ENCODE results near the gene ADI1. TPM values are rescaled to one million over a fixed set of nuclear protein-coding genes. Genes with fewer than 3 reads are reported as not detected.
"Not testable (repeated sequence)": the region's sequence is repeated elsewhere in the genome, so short reads cannot be mapped to it uniquely, and the experiment has no call there.

ADI1 gene
- total RNA-seq, 1 experiment from 2014 or later: 69.2 TPM

GRCh38 chr2:3457524-3458395 lies 61.6 kb downstream of the ADI1 start:
- no peak overlapping the region for H3K4me3 Mint-ChIP-seq (ENCODE audit: unreplicated experiment)

GRCh38 chr2:3456125-3456524 lies 63.2 kb downstream of the ADI1 start:
- Mint-ChIP-seq H3K9me3 (ENCODE audit: unreplicated experiment) (no peaks in the 10 kb centered on the region), H3K4me1 (ENCODE audit: low read depth, unreplicated experiment) (no peaks in the 10 kb centered on the region), H3K27ac (ENCODE audit: unreplicated experiment) (no peak overlapping the region), H3K27me3 (ENCODE audit: insufficient read depth, unreplicated experiment) (no peaks in the 10 kb centered on the region), H3K36me3 (ENCODE audit: insufficient read depth, unreplicated experiment) (peaks cover 7% of the 10 kb centered on the region), H3K4me3 (ENCODE audit: unreplicated experiment) (no peak overlapping the region)
- no TSS peak for BruUV-seq (replicated peaks)
- H3K4me1 ChIP-seq: no peaks in the 10 kb centered on the region
- H3K9me3 ChIP-seq: no peaks in the 10 kb centered on the region
- H3K27me3 ChIP-seq (replicated peaks; ENCODE audit: control insufficient read depth, insufficient read depth, low read length): no peaks in the 10 kb centered on the region
- POLR2A ChIA-PET: no interaction called here
- H3K4me3 ChIP-seq (ENCODE audit: low read depth, low read length): no peak overlapping the region
- H3K36me3 ChIP-seq (ENCODE audit: control insufficient read depth, insufficient read depth, low read length): no peaks in the 10 kb centered on the region
- CTCF ChIA-PET: no interaction called here
- intact Hi-C loops (cut with micrococcal nuclease; ENCODE audit: unreplicated experiment): no loop called here
- TF ChIP-seq CTCF (IDR thresholded peaks at IDR 0.05; ENCODE audit: insufficient read depth in 1 of 2, low read depth in 1 of 2, low read length in 1 of 2, severe bottlenecking in 1 of 2, unreplicated experiment in 1 of 2): no peak
- DNase-seq: no peak

More at GRCh38 chr2:3457524-3458395, 61.6 kb downstream of the ADI1 start:
- no peaks in the 10 kb centered on the region for H3K4me1 ChIP-seq
- TF ChIP-seq CTCF (IDR thresholded peaks at IDR 0.05; ENCODE audit: insufficient read depth in 1 of 2, low read depth in 1 of 2, low read length in 1 of 2, severe bottlenecking in 1 of 2, unreplicated experiment in 1 of 2): no peak
- no peak overlapping the region for H3K4me3 ChIP-seq (ENCODE audit: low read depth, low read length)
- H3K36me3 ChIP-seq (ENCODE audit: control insufficient read depth, insufficient read depth, low read length): no peaks in the 10 kb centered on the region; the same call in 1 of the 2 replicates
- Mint-ChIP-seq H3K9me3 (ENCODE audit: unreplicated experiment) (no peaks in the 10 kb centered on the region), H3K27me3 (ENCODE audit: insufficient read depth, unreplicated experiment) (no peaks in the 10 kb centered on the region), H3K27ac (ENCODE audit: unreplicated experiment) (no peak overlapping the region), H3K4me1 (ENCODE audit: low read depth, unreplicated experiment) (no peaks in the 10 kb centered on the region), H3K36me3 (ENCODE audit: insufficient read depth, unreplicated experiment) (peaks cover 7% of the 10 kb centered on the region)
- intact Hi-C loops (cut with micrococcal nuclease; ENCODE audit: unreplicated experiment): no loop called here
- no peaks in the 10 kb centered on the region for H3K27me3 ChIP-seq (replicated peaks; ENCODE audit: control insufficient read depth, insufficient read depth, low read length)
- BruUV-seq (replicated peaks): no TSS peak
- ChIA-PET CTCF (interaction anchor here (1.5 kb wide), 1 partner anchor 78 kb away, joined by 3 read pairs; no protein-coding TSS in a partner anchor), POLR2A (no interaction called here)
- no peak for DNase-seq
- H3K9me3 ChIP-seq: no peaks in the 10 kb centered on the region

DNA sequence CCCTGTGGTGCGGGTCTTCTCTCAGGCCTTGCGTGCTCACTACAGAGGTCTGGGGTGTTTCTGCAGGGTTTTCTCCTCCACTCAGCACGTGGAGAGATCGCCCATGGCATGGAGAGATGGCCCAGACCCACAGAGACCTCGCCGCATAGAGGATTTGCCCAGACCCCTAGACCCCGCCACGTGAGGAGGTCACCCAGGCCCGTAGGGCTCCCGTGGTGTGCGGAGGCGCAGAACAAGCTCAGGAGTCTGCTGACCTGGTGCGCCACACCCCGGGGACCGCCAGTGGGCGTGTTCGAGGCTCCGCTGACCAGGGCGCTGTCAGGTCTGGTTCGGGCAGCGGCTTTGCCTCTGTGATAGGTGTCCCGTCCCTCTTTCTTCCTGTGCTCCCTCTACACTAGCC lies 64.5 kb downstream of the ADI1 start:
- H3K4me3 ChIP-seq (ENCODE audit: low read depth, low read length): no peak overlapping the region
- TF ChIP-seq CTCF (IDR thresholded peaks at IDR 0.05; ENCODE audit: insufficient read depth in 1 of 2, low read depth in 1 of 2, low read length in 1 of 2, severe bottlenecking in 1 of 2, unreplicated experiment in 1 of 2): no peak
- ChIA-PET POLR2A (interaction anchor here (1.0 kb wide), 1 partner anchor 11 kb away, joined by 3 read pairs; no protein-coding TSS in a partner anchor), CTCF (interaction anchor here (0.7 kb wide), 1 partner anchor 43 kb away, joined by 6 read pairs; no protein-coding TSS in a partner anchor)
- DNase-seq: no peak
- no peaks in the 10 kb centered on the region for H3K4me1 ChIP-seq
- Mint-ChIP-seq H3K4me1 (ENCODE audit: low read depth, unreplicated experiment) (no peaks in the 10 kb centered on the region), H3K27me3 (ENCODE audit: insufficient read depth, unreplicated experiment) (no peaks in the 10 kb centered on the region), H3K9me3 (ENCODE audit: unreplicated experiment) (no peaks in the 10 kb centered on the region), H3K36me3 (ENCODE audit: insufficient read depth, unreplicated experiment) (peaks cover 11% of the 10 kb centered on the region), H3K27ac (ENCODE audit: unreplicated experiment) (no peak overlapping the region), H3K4me3 (ENCODE audit: unreplicated experiment) (no peak overlapping the region)
- intact Hi-C loops (cut with micrococcal nuclease; ENCODE audit: unreplicated experiment): no loop called here
- no TSS peak for BruUV-seq (replicated peaks)
- H3K9me3 ChIP-seq: no peaks in the 10 kb centered on the region
- no peaks in the 10 kb centered on the region for H3K27me3 ChIP-seq (replicated peaks; ENCODE audit: control insufficient read depth, insufficient read depth, low read length)
- no peaks in the 10 kb centered on the region for H3K36me3 ChIP-seq (ENCODE audit: control insufficient read depth, insufficient read depth, low read length)

- H3K27me3 ChIP-seq (replicated peaks; ENCODE audit: control insufficient read depth, insufficient read depth, low read length); H3K4me3 ChIP-seq (ENCODE audit: low read depth, low read length); DNase-seq; H3K27me3 Mint-ChIP-seq (ENCODE audit: insufficient read depth, unreplicated experiment); H3K36me3 ChIP-seq (ENCODE audit: control insufficient read depth, insufficient read depth, low read length); H3K4me1 Mint-ChIP-seq (ENCODE audit: low read depth, unreplicated experiment); intact Hi-C loops (cut with micrococcal nuclease; ENCODE audit: unreplicated experiment); H3K9me3 Mint-ChIP-seq (ENCODE audit: unreplicated experiment); BruUV-seq (replicated peaks); H3K4me3 Mint-ChIP-seq (ENCODE audit: unreplicated experiment); H3K9me3 ChIP-seq; H3K4me1 ChIP-seq; H3K27ac Mint-ChIP-seq (ENCODE audit: unreplicated experiment): not testable (repeated sequence)
- H3K36me3 Mint-ChIP-seq (ENCODE audit: insufficient read depth, unreplicated experiment): peaks cover 17% of the 10 kb centered on the region
- ChIA-PET CTCF (interaction anchor here (0.7 kb wide), 1 partner anchor 43 kb away, joined by 6 read pairs; no protein-coding TSS in a partner anchor), POLR2A (interaction anchor here (1.0 kb wide), 1 partner anchor 12 kb away, joined by 3 read pairs; no protein-coding TSS in a partner anchor)
These were observed 65.3 kb downstream of the ADI1 start for GRCh38 chr2:3454005-3454404.

Data from Caco-2 (cell line).